Fibroblast of skin of right biceps (primary cell): ENCODE results near the gene ITPR2.
"Not testable (repeated sequence)": the region's sequence is repeated elsewhere in the genome, so short reads cannot be mapped to it uniquely, and the experiment has no call there.

Experiments
- DNase-seq: peaks from one replicate; pipeline ENCODE4 v3.0.0-alpha.2; 2013

ITPR2 gene

DNA sequence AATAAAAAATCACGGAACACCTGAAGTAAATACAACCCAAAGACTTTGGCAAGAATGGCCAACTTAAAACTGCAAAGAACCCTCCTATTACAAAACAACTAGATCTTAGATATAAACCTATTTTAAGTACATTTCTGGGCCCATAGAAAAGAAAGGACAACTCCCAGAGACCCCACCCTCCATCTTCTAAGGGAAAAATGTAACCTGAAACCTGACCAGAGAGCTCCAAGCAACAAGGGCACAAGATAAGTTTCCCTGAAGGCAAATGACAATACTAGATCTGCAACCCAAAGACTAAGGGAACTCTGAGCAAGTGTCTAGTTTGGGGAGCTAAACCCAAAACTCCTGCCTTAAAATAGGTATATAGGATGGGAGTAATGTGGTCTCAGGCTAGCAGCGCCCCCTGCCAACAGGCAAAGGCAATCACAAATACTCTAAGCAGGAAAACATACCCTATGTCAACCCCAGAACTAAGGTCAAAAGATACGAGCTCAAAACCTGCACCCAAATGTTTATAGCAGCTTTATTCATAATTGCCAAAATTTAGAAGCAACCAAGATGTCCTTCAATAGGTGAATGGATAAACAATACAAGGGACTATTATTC, 218.9 kb downstream of the ITPR2 start:
- DNase-seq: peak; percentile 39

DNA sequence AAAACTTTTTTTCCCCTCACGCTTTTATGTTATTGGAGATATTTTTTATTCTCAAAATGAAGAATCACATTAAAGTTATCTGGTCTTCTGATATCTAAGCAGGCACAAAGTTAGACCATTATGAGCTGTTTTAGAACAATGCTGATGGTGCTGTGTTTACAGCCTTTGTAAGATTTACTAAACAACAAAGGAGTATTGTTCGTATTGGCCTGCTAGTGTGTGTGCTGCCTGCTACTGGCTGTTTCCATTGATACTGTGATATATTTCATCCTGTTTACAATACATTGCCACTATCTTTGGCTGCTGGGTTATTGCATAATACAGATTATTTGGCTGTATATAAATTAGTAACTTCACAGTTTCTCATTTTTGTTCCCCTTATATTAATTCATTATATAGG, 220.8 kb downstream of the ITPR2 start:
- DNase-seq: no peak

DNA sequence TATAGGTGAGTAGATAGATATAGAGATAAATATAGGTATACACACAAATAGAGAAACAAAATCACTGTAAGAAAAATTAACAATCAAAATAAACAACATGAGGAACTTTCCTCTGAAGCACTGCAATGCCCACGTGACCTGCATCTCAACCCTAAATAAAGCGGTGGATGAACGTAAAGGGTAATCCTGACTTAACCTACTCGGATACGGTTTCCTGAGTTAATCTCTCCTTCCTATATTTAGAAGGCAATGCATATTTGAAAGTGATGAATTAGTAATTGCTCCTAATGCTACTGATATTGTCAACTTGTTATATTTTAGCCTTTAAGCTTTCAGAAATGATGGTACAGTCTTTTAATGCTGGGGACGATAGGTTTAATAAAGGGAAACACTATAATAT, 221.4 kb downstream of the ITPR2 start:
- no peak for DNase-seq

DNA sequence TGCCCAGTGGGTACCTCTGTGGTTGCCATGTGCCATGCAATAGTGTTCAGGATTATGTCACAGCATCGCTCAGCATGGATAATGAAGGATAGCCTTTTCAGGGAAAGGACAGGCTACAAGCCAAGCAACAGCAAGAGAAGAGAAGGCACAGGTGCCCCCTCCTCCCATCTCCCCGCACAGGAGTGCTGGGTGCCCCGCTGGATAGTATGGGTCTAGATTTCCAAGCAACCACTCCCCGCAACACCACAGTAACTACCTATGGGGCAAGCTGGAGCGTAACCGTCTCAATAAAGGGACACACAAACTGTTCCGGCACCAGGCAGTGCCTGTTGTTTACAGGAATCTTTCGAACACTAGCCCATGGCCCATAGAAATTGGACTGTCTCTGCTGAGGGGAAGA, 222.2 kb downstream of the ITPR2 start:
- no peak for DNase-seq

DNA sequence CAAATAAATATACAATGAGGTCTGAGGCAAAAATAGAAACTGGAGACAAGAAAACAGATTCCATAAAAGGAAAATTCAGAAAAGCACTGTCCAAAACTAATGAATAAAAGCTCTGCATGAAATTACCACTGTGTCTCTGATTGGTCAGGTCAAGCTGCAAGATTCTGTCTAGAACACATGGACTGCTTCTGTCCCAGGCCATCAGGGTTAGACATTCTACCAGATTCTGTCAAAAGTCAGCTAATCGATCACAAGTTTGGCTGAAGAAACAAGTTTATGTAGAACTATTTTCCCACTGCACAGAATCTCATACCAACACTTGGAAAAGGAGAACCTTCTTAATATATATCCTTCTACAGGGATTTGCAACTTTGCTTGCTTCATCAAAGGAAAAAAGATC, 223.0 kb downstream of the ITPR2 start:
- no peak for DNase-seq

DNA sequence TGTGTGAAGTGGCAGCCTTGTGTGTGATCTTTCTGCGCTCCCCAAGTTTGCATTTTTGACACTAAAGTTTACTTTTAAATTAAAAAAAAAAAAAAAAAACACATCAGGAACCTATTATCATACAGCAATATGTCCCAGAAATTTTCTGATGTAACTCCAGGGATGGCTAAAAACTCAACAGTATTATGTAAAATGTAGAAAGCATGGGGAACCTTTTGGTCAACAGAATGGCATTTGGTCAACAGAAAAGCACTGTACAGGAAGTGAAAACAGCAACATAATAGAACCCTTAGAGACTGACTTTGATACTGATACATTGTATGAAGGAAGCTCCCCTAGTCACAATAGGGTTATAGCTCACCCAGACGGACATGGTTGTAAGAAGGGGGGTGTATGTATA, 224.3 kb downstream of the ITPR2 start:
- DNase-seq: peak; percentile 47

DNA sequence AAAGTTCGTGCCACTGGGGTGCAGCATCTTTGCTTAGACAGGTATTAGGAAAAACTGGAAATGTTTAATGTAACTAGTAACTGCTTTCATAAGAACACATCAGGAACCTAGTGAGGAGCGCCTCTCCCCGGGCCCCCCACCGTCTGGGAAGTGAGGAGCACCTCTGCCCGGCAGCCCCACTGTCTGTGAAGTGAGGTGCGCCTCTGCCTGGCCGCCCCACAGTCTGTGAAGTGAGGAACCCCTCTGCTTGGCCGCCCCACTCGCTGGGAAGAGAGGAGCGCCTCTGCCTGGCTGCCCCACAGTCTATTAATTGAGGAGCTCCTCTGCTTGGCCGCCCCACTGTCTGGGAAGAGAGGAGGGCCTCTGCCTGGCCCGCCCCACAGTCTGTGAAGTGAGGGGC, 224.7 kb downstream of the ITPR2 start:
- no peak for DNase-seq

DNA sequence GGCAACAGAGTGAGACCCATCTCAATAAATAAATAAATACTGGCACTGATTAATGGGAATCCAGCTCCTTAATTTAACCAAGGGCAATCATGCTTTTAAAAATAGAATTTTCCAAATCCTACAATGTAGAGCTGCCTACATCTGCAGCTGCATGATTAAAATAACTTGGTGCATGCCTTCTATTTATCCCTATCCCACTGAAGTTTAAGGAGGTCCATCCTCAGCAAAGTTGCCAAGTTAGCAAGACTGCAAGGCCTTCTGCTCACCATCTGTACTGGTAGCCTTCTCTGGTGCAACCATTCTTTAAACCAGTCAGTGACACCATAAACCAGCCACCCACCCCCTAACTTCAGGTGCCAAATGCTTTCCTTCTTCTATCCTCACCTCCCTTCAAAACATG, 226.1 kb downstream of the ITPR2 start:
- no peak for DNase-seq

DNA sequence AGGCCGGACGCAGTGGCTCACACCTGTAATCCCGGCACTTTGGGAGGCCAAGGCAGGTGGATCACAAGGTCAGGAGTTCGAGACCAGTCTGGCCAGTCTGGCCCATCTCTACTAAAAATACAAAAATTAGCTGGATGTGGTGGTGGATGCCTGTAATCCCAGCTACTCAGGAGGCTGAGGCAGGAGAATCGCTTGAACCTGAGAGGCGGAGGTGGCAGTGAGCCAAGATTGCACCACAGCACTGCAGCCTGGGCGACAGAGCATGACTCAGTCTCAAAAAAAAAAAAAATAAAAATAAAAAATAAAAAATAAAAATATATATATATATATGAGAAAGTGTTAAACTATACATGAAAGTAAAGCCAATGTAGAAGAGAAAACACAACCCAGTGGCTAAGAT, 228.2 kb downstream of the ITPR2 start:
- not testable (repeated sequence) for DNase-seq

DNA sequence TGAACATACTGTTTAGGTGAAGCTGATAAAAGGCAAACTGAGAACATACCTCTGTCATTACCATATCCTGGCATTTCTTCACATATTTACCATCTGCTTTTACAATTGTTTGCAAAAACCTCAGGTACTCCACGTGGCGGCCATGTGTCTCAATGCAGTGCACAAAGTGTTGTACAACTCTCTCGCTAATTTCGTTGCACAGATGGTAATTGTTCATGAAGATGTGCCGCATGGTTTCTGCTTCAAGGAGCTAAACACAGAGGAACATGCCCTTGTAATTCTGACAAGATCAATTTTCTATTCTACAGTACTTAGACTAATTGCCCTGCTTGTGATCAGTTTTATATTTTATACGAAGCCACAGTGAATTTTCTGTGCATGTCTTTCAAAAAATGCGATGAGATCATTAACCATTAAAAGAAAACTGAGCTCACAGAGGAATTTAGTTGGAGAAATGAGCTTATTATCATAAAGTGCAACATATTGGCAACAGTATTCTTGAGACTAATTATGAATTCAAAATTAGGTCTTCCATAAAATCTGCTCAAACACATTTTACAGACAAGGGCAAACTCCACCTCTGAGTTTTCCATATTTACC, 233.8 kb downstream of the ITPR2 start:
- DNase-seq: peak; percentile 49

DNA sequence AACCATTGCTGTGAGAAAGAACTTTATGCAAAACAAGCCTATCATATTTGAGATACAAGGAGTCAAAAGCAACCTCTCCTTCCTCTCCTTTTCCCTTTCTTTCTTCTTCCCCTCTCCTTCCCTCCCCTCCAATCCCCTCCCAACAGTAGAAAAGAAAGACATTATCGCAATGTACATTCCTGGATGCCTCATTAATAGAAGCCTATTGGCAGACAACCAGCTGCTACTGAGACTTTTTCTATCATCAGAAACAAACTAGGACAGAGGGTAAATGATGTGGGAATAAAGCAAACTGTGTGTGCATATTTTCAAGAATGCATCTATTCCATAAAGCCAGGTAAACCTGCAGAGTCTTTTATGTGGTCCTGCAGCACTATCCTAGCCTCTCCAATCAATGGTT, 237.2 kb downstream of the ITPR2 start:
- DNase-seq: peak; percentile 59

DNA sequence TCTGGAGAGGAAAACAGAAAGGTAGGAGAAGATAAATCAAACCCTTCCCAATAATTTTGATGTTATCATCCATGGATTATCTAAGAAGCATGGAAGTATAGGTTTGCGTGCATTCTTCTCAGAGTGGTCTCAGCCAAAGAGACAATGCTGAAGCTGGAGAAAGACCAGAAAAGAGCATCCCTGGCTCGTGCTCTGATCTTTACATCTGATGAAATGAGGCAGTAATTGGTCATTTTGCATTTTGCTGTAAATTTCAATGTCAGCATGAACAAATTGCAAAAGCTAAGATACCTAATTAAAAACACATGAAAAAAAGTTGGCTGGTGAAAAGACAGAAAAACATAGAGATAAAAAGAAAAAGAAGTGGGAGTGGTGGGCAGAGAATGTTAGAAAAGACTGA, 252.4 kb downstream of the ITPR2 start:
- DNase-seq: no peak

DNA sequence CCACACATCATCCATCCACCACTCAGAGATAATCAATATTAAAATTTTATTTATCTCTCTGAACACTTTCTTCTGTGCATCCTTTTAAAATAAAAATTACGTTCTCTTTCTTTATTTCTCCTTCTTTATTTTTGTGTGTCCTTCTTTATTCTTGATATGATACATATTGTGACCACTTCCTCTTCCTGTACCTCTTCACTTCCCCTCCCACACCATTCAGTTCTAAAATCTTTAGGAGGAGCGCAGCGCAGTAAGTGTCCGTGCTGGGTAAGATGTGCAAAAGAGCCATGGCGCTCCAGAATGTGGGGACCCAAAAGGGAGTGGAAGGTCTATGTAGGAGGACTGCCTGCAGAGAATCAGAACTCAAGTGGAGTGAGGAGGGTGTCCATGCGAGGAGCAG, 256.7 kb downstream of the ITPR2 start:
- DNase-seq: no peak

DNA sequence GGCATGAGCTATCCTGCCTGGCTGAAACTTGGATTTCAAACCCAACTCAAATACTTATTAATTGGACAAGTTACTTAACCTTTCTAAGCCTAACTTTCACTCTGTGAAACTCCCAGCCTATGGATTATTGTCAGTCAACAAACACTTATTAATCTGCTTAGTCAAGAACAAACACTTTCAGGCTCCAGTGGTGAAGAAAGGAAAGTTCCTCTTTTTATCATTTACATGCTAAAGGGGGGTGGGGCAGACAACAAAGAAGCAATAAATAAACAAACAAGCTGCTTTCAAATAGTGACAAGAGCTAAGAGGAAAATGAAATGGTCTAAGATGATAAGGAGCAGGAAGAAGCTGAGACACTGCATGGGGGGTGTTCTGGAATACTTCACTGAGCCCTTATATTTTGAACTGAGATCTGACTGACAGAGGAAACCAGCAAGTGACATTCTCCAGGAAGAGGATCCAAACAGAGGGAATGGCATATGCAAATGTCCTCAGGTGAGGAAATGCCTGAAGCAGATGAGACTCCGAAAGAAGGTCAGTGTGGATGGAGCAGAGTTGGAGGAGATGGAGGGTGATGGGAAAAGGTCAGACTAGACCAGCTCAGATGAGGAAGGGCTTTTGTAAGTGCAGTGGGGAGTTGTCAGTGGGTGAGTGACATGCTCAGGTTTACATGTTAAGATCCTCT, 259.6 kb downstream of the ITPR2 start:
- no peak for DNase-seq

DNA sequence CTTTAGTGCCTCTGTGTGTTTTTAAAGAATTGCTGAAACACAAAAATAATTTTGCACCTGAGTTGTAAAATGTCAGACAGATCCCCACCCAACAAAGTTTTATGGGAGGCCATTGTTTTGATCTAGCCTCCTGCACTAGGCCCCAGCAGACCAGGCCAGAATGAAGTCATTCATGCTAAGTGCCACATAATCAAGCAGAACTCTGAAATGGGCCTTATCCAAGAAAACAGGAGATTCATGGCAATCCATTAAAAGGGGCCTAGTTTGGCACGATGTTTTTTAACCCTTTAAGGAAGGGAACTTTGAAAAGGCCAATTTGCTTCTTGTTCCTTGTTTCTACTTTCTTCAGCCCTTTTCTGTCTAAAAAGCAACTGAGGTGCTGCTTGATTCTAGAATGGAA, 260.9 kb downstream of the ITPR2 start:
- no peak for DNase-seq

DNA sequence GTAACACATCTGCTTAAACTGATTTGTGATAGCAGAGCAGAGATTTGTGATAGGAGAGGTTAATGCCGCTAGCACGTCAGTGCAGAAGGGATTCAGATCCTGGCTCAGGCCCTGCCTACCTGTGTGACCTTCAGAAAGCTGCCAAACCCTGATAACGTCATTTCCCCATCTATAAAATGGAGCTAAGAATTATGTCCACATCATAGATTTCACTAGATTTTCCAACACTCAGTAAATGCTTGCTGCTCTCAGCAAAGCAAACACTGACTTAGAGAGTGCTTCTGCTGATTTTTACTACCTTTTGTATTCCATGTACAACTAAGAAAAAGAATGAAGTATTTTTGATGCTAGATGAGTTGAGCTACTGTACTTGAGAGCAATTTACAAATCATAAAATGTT, 261.4 kb downstream of the ITPR2 start:
- DNase-seq: no peak

DNA sequence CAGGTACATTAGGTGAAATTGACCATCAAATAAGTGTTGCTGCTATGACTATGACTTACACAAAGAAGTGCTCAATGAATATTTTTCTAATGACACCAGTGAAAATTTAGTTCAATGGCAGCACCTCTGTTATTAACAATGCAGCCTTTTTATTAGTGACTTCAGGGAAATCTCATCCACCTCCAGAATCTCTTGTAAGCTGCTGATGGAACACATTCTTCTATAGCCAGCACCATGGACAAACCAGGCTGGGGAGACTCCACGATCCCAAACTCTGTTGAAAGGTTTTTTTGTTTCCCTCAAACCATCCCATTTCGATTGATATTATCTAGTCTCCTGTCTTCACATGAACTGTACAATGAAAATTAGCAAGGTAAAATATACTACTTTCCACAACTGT, 265.9 kb downstream of the ITPR2 start:
- DNase-seq: no peak

DNA sequence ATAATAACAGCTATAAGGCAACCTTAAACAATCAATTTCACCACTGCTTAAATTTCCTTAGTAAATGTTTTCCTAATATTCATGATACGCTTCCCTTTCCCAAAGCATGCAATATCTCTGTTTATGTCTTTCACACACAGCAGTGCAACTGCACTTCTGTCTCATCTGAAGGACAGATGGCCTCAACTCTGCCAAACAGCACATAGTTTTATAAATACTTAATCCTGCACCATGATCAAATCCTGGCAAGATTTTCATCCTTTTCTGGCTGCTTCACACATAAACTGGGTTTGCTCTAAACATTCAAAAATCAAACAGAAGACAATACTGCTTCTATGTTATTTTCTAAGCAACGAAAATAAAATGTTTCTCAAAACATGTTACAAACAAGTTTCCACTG, 266.3 kb downstream of the ITPR2 start:
- DNase-seq: peak; percentile 23

DNA sequence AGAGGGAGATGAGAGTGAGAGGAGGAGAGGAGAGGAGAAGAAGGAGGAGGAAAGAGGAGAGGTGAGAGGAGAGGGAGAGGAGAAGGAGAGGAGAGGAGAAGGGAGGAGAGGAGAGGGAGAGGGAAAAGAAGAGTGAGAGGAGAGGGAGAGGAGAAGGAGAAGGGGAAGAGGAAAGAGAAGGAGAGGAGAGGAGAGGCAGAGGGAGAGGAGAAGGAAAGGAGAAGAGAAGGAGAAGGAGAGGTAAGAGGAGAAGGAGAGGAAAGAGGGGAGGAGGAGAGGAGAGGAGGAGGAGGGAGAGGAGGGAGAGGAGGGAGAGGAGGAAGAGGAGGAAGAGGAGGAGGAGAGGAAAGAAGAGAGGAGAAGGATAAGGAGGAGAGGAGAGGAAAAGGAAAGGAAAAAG, 266.8 kb downstream of the ITPR2 start:
- DNase-seq: no peak

DNA sequence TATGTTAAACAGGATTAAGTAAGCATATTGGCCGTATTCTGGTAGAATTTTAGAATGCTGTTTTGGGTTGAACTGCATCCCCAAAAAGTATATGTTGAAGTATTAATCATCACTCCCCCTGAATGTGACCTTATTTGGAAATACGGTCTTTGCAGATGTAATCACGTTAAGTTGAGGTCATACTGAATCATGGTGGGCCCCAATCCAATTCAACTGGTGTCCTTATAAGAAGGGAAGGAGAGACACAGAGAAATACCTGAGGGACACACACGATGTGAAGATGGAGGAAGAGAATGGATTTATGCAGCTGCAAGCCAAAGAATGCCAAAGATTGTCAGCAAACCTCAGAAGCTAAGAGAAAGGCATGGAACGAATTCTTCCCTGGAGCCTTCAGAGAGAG, 268.6 kb downstream of the ITPR2 start:
- DNase-seq: peak; percentile 72

DNA sequence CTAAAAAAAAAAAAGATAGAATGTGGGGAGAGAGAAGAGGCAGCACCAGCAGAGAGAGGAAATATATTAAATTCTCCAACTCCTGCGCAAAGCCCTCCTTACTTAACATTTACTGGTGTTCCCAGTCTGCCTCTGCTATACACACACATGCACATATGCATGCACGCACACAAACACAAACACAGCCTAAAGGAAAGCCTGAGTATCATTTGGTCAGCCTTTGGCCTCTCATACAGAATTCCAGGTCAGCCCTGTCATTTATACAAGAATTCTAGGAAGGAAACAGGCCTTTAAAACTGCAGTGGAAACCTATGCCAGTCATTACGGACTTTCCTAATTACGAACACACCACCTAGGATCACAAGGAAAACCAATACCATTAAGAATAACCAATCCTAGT, 269.4 kb downstream of the ITPR2 start:
- DNase-seq: no peak

DNA sequence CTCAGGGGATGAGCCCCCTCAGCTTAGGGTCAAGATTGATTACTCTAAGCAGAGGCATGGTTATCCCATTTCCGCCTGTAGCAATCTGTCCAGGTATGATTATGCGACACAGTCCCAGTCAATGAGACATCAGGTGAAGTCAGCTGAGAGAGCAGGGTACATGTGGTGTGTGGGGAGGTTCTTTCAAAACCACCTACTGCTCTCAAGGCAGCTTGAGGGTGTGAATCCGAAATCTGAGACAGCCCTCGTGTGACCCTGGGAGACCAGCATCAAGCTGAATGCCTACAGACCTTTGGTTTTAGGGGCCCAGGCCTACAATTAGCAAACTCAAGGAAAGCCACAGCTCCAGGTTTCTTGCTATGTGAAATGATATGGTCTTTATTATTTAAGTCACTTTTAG, 275.7 kb downstream of the ITPR2 start:
- DNase-seq: no peak

DNA sequence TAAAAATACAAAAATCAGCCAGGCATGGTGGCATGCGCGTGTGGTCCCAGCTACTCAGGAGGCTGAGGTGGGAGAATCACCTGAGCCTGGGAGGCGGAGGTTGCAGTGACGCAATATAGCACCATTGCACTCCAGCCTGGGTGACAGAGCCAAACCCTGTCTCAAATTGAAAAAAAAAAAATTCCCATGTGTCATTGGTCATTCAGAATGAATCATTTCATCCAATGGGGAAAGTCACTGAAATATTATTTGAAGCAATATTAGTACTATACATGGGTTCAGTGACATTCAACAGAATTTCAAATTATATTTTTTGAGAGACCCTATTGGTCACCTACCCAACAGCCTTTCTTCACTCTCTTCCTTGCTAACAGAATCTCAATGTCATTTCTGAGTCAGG, 276.1 kb downstream of the ITPR2 start:
- no peak for DNase-seq

DNA sequence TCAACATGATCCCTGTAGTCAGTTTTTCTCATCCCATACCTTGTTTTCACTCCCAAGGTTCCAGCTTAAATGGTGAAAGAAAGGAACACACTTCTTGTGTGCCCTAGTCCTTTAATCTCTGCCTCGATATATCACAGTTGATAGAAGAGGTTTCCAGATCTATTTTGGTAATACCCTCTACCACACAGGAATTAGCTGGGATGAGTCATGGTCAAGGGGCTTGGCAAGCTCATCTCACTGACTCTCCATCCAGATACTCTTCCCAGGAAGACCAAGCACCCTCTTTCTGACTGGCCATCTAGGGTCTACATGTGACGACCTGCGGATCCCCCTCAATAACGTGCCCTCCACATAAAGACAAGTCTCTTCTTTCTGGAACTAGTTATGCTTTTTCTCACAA, 277.9 kb downstream of the ITPR2 start:
- peak; percentile 19 for DNase-seq

DNA sequence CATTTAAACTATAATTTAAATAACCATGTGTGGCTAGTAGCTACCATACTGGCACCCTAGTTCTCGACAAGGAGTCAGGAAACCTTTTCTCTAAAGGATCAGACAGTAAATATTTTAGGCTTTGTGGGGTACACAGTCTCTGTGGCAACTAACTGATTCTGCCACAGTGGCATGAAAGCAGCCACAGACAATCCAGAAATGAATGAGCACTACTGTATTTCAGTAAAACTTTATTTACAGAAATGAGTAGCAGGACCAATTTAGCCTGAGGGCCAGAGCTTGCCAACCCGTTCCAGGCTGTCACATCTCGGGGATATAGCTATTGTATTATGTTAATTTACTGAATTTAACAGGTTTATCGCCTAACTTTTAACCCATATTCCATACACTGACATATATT, 278.7 kb downstream of the ITPR2 start:
- no peak for DNase-seq
